Gastrocnemius medialis (tissue), 4 donors: ENCODE measurements around the gene SLC9A6.
"Not testable (repeated sequence)": the region's sequence is repeated elsewhere in the genome, so short reads cannot be mapped to it uniquely, and the experiment has no call there.

ENCODE experiments used
- POLR2A ChIP-seq, 2 donors: fragments of 450-650 bp; IDR thresholded peaks; one replicate each; pipeline ENCODE4 v1.6.1; 2017; ENCODE audit warnings: antibody characterized with exemption in 2 of 2, mild to moderate bottlenecking in 2 of 2, moderate library complexity in 2 of 2
- TF ChIP-seq, protein P1 (sequence below), 5 experiments: fragments of 450-650 bp in 3 of 5; fragments of 200-600 bp in 2 of 5; sonication (generic) in 2 of 5; IDR thresholded peaks in 4 of 5; conservative IDR thresholded peaks in 1 of 5; 1 replicate in 4 of 5; 2 replicates in 1 of 5; pipeline ENCODE4 v1.5.1; 2016 to 2019; ENCODE audit warnings: antibody characterized with exemption in 5 of 5, mild to moderate bottlenecking in 3 of 5, moderate library complexity in 3 of 5

DNA sequence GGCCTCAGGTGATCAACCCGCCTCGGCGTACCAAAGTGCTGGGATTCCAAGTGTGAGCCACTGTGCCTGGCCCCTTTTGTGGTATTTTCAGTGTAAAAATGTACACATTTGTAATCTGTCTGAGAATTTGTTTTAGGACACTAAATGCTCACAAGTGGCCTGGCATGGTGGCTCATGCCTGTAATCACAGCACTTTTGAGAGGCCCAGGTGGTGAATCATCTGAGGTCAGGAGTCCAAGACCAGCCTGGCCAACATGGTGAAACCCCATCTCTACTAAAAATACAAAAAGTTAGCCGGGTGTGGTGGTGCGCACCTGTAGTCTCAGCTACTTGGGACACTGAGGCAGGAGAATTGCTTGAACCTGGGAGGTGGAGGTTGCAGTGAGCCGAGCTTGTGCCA lies 106.7 kb downstream of the SLC9A6 start:
- TF ChIP-seq, protein P1, sequence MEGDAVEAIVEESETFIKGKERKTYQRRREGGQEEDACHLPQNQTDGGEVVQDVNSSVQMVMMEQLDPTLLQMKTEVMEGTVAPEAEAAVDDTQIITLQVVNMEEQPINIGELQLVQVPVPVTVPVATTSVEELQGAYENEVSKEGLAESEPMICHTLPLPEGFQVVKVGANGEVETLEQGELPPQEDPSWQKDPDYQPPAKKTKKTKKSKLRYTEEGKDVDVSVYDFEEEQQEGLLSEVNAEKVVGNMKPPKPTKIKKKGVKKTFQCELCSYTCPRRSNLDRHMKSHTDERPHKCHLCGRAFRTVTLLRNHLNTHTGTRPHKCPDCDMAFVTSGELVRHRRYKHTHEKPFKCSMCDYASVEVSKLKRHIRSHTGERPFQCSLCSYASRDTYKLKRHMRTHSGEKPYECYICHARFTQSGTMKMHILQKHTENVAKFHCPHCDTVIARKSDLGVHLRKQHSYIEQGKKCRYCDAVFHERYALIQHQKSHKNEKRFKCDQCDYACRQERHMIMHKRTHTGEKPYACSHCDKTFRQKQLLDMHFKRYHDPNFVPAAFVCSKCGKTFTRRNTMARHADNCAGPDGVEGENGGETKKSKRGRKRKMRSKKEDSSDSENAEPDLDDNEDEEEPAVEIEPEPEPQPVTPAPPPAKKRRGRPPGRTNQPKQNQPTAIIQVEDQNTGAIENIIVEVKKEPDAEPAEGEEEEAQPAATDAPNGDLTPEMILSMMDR (IDR thresholded peaks at IDR 0.05 in 4 of 5, conservative IDR thresholded peaks at IDR 0.05 in 1 of 5), result not testable (repeated sequence)
- TF ChIP-seq POLR2A (IDR thresholded peaks at IDR 0.05), result not testable (repeated sequence)
